ENCODE data around the gene CHRNA1. TPM values are rescaled to one million over a fixed set of nuclear protein-coding genes. Genes with fewer than 3 reads are reported as not detected.

Gene CHRNA1
- total RNA-seq, 1 experiment from 2014 or later: not detected

DNA sequence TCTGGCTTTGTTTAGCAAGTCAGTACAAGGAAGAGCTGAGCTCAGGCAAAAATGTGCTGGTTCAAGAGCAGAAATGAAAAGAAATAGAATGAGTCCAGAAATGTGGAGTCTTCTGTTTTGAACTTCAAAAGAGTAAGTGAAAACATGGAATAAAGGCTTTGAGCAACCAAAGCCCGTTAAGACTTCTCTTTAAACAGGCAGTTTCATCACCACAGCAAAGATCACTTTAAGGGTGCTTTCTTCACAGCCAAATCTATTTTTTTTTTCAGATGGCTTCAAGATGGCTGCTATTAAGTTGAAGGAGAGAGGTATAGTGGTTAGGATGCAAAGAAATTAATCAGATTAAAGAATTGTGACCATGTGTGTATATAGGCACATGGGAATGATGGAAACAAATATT is 2.0 kb upstream of the CHRNA1 start:
- Histone ChIP-seq H3K79me2 (ENCODE audit: low read depth) (no peaks in the 10 kb centered on the region), H3K4me2 (no peak overlapping the region), H3F3A (ENCODE audit: insufficient read depth, low read depth) (no peaks in the 10 kb centered on the region), H3K27ac (no peak overlapping the region), H3K4me1 (replicated peaks; ENCODE audit: insufficient read depth) (peaks cover 10% of the 10 kb centered on the region; the same call in 1 of the 2 replicates), H3K9me2 (ENCODE audit: insufficient read depth) (no peaks in the 10 kb centered on the region), H3K9me3 (ENCODE audit: insufficient read depth, low read depth) (no peaks in the 10 kb centered on the region), H3K36me3 (ENCODE audit: low read depth) (no peaks in the 10 kb centered on the region), H4K20me1 (ENCODE audit: insufficient read depth) (no peaks in the 10 kb centered on the region), H3K4me3 (no peak overlapping the region), H3K27me3 (ENCODE audit: insufficient read depth, low read depth) (no peaks in the 10 kb centered on the region), H2AFZ (no peak overlapping the region)
- CTCF ChIA-PET: no interaction called here
- DNase-seq: no peak
- no TSS peak for BruUV-seq (replicated peaks)
- POLR2A ChIA-PET (ENCODE audit: unreplicated experiment): no interaction called here
- TF ChIP-seq, protein P1, sequence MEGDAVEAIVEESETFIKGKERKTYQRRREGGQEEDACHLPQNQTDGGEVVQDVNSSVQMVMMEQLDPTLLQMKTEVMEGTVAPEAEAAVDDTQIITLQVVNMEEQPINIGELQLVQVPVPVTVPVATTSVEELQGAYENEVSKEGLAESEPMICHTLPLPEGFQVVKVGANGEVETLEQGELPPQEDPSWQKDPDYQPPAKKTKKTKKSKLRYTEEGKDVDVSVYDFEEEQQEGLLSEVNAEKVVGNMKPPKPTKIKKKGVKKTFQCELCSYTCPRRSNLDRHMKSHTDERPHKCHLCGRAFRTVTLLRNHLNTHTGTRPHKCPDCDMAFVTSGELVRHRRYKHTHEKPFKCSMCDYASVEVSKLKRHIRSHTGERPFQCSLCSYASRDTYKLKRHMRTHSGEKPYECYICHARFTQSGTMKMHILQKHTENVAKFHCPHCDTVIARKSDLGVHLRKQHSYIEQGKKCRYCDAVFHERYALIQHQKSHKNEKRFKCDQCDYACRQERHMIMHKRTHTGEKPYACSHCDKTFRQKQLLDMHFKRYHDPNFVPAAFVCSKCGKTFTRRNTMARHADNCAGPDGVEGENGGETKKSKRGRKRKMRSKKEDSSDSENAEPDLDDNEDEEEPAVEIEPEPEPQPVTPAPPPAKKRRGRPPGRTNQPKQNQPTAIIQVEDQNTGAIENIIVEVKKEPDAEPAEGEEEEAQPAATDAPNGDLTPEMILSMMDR (conservative IDR thresholded peaks at IDR 0.05): no peak
- TF ChIP-seq EZH2 (IDR thresholded peaks at IDR 0.05; ENCODE audit: low read depth): no peak
- intact Hi-C loops (cut with micrococcal nuclease; ENCODE audit: unreplicated experiment): no loop called here

DNA sequence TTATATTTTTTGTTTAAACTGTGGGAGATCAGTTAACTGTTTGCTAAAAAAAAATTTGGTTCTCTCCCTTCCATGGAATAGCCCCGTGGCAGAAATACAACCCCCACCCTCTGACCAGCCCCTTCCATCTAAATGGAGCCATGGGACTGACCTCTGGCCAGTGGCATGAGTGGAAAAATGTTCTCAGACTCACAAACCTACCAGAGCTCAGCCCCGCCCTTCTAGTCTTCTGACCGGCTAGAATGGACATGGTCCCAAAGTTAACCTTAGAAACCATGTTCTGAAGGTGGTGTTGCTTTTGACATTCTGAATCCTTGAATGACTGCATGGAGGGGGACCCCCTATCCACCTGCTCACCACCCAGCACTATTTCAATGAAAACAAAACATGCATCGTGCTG is 1.3 kb upstream of the CHRNA1 start:
- Histone ChIP-seq H3K4me1 (replicated peaks; ENCODE audit: insufficient read depth) (peaks cover 10% of the 10 kb centered on the region; the same call in 1 of the 2 replicates), H4K20me1 (ENCODE audit: insufficient read depth) (no peaks in the 10 kb centered on the region), H2AFZ (no peak overlapping the region), H3K9me2 (ENCODE audit: insufficient read depth) (no peaks in the 10 kb centered on the region), H3K27me3 (ENCODE audit: insufficient read depth, low read depth) (no peaks in the 10 kb centered on the region), H3K27ac (no peak overlapping the region), H3K4me3 (no peak overlapping the region), H3K79me2 (ENCODE audit: low read depth) (no peaks in the 10 kb centered on the region), H3K9me3 (ENCODE audit: insufficient read depth, low read depth) (no peaks in the 10 kb centered on the region), H3K36me3 (ENCODE audit: low read depth) (no peaks in the 10 kb centered on the region), H3K4me2 (no peak overlapping the region), H3F3A (ENCODE audit: insufficient read depth, low read depth) (no peaks in the 10 kb centered on the region)
- ChIA-PET POLR2A (ENCODE audit: unreplicated experiment) (no interaction called here), CTCF (interaction anchor here (0.5 to 1.8 kb wide), 3 partner anchors 11 to 67 kb away, joined by 3 to 6 read pairs (median 5); no protein-coding TSS in a partner anchor)
- DNase-seq: no peak
- no peak for TF ChIP-seq EZH2 (IDR thresholded peaks at IDR 0.05; ENCODE audit: low read depth)
- TF ChIP-seq, protein P1 (conservative IDR thresholded peaks at IDR 0.05): no peak
- intact Hi-C loops (cut with micrococcal nuclease; ENCODE audit: unreplicated experiment): no loop called here
- BruUV-seq (replicated peaks): no TSS peak

DNA sequence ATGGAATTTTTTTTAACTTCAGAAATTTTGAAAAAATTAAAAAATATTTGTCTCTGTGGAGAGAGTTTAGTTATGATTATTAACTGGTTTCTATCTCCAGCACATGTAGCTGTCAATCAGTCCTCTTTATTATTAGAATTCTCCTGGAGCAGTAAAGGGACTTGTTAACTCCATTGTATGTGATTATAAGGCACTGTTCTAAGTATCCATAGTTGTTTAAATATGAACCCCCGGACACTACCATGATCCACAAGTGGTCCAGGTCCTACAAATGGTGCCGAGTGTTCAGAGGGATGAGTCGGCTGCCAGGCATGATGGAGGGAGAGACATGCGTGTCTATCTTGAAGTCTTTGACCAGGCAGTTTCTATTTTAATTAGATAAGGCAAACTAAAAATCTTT is 492 bp downstream of the CHRNA1 start:
- H3K4me2 ChIP-seq: no peak overlapping the region
- H3K9me2 ChIP-seq (ENCODE audit: insufficient read depth): no peaks in the 10 kb centered on the region
- BruUV-seq (replicated peaks): no TSS peak
- H3K4me1 ChIP-seq (replicated peaks; ENCODE audit: insufficient read depth): peaks cover 10% of the 10 kb centered on the region; the same call in 1 of the 2 replicates
- H4K20me1 ChIP-seq (ENCODE audit: insufficient read depth): no peaks in the 10 kb centered on the region
- H3K4me3 ChIP-seq: no peak overlapping the region
- ChIA-PET CTCF (interaction anchor here (0.6 kb wide), 2 partner anchors 14 to 85 kb away, joined by 3 read pairs; no protein-coding TSS in a partner anchor), POLR2A (ENCODE audit: unreplicated experiment) (no interaction called here)
- H3K36me3 ChIP-seq (ENCODE audit: low read depth): no peaks in the 10 kb centered on the region
- no peaks in the 10 kb centered on the region for H3F3A ChIP-seq (ENCODE audit: insufficient read depth, low read depth)
- H3K27ac ChIP-seq: no peak overlapping the region
- no peaks in the 10 kb centered on the region for H3K27me3 ChIP-seq (ENCODE audit: insufficient read depth, low read depth)
- no peaks in the 10 kb centered on the region for H3K79me2 ChIP-seq (ENCODE audit: low read depth)
- TF ChIP-seq EZH2 (IDR thresholded peaks at IDR 0.05; ENCODE audit: low read depth): no peak
- TF ChIP-seq, protein P1 (conservative IDR thresholded peaks at IDR 0.05): no peak
- no peak for DNase-seq
- H2AFZ ChIP-seq: no peak overlapping the region
- H3K9me3 ChIP-seq (ENCODE audit: insufficient read depth, low read depth): no peaks in the 10 kb centered on the region
- intact Hi-C loops (cut with micrococcal nuclease; ENCODE audit: unreplicated experiment): no loop called here

Data from PC-9 (cell line).